ENCODE results near the gene UBXN4.
"Not testable (repeated sequence)": the region's sequence is repeated elsewhere in the genome, so short reads cannot be mapped to it uniquely, and the experiment has no call there.

Gene UBXN4

DNA sequence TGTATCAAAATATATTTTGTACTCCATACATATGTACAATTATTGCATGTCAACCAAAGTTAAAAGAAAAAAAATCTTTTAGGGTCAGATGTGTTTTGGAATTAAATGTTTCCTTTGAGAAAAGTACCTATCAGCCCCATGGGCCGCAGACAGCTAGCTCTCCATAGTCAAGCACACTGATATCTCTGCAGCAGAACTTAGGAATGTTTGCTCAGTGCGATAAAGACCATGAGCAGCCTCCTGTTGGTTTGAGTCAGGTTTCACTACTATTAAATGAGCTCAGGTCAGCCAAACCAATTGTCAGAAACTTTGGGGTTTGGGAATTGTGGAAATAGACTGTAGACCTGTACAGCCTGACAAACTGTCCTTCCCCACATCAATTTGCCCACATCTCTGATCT, 61.6 kb downstream of the UBXN4 start:
- DNase-seq (ENCODE audit: low read depth, low spot score), result no peak

DNA sequence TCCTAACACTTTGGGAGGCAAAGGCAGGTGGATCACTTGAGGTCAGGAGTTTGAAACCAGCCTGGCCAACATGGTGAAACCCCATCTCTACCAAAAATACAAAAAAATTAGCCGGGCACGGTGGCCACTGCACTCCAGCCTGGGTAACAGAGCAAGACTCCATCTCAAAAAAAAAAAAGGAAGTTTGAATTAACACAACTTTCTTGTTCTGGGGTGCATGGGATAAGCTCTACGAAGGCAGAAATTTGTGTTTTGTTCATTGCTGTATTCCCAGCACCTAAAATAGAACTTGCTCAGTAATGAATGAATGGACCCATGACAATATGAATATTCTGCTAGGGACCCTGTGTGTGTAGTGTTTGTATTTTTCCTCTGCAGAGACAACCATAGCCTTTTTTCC, 66.2 kb downstream of the UBXN4 start:
- not testable (repeated sequence) for DNase-seq (ENCODE audit: low read depth, low spot score)

DNA sequence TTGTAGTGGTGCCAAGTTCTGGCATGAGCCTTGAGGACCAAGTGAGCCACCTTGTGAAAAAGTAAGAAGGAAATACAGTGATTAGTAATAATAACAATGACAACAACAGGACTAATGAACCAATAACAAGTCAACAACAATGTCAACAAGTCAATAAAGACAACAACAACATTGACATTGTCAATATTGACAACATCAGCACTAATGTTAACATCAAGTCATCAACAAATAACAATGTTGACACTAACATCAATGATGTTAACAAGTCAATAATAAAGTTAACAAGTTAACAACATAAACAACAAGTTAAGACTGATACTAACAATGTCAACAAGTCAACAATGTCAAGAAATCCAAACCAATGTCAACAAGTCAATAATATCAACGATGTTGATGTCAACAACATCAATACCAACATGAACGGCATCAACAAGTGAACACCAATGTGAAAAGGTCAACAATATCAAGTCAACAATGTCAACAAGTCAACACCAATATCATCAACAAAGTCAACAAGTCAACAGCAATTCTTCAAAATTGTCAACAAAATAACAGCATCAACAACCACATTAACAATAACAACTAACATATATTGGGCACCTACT, 71.4 kb downstream of the UBXN4 start:
- no peak for DNase-seq (ENCODE audit: low read depth, low spot score)

DNA sequence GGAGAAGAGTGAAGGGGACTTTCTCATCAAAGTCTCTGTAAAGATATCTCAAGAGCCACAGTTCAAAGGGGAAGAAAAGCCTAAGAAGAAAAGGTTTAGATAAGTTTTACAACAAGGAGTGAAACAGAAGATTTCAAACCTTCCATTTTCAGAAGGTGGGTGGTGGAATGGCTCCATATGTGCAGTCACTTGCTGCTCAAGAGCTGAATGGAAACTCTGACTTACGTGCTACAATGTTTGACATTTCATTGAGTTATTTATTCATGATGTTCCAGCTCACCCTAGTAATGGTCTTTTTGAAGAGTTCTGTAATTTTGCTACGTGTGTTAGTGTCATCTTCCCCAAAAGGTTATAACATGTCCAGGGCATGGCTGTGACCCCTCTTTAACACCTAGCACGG, 73.6 kb downstream of the UBXN4 start:
- DNase-seq (ENCODE audit: low read depth, low spot score), result no peak

DNA sequence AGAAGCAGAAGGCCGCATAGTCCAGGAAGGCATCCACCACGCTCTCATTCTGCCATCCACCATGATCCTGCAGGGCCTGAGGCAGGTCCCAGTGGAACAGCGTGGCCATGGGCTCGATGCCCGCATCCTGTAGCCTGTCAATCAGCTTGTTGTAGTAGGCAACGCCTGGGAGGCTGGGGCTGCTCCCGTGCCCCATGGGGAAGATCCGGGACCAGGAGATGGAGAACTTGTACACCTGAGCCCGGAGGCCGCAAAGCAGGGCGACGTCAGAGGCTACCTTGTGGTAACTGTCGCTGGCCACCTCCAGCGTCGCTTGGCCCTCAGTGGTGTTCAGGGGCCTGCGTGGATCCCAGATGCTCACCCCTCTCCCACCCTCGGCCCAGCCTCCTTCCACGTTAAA, 75.8 kb downstream of the UBXN4 start:
- DNase-seq (ENCODE audit: low read depth, low spot score), result no peak

DNA sequence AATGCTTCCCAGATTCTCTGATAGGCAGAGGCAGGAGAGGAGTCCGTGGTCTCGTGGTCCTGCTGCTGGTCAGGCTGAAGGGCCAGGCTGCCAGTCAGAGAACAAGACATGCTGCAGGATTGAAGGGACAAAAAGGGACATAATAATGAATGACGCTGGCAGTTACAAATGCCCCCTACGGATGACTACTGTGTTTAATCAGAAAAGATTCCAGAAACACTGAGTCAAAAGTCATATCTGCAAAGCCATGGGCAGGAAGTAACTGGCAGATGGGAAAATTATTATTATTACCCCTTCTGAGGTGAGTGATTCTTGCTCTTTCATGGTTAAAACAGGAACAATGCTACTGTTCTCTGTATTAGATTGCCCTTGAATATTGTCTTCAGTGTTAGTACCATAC, 76.3 kb downstream of the UBXN4 start:
- DNase-seq (ENCODE audit: low read depth, low spot score), result no peak

DNA sequence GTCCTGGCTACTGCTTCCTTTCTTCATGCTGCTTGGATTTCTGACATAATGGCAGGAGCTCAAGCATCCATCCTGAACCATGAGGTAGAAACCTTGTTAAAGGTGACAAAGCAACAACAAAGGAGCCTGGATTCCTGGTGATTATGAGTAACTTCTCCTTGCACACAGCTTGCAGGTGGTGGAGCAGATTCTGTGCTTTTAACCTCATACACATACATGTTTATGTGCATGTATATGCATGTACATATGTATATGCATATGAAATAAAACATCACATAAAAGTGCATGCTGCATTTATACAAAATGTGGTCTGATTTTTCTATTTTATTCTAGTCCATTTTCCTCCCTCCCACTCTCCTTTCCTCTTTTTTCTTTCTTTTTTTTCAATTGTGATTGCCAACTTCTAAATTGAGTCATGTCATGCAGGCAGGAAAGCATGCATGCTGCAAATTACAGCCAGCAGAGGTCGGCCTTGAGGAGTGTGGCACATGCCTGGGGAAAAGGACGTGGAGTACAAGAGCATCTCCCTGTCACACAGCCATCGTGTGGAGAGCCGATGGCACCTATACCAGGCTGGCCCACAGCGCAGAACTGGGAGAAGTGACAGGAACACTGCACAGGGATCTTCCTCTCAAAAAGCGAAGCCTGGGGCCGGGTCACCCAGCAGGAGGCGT, 77.4 kb downstream of the UBXN4 start:
- DNase-seq (ENCODE audit: low read depth, low spot score), result no peak

DNA sequence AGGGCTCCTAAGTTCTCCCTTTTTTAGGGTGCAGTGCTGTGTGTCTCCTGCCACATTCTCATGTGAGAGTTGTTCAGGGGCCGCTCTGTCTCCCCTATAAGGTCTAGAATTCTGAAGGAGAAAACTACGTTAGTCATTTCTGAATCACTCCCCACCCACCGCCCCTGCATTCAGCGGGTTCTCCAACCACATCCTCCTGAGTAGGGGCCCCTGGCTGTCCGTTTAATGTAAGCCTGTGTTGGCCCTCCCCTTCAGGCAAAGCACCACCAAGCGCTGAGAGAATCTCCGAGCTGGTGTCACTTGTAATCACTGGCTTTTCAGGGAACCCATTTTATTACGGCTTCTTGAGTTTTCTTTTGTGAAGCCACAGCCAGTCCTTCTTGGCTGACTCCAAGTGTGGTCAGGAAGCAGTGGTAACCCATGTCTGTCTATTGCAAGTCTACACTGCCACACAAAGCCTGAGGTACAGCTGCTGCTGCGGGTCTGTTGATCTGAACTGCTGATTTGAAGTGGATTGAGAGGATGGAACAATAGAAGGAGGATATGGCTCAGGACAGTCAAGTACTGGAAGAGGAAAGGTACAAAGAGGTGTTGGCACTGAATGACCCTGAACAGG, 78.5 kb downstream of the UBXN4 start:
- peak; percentile 77 for DNase-seq (ENCODE audit: low read depth, low spot score)

DNA sequence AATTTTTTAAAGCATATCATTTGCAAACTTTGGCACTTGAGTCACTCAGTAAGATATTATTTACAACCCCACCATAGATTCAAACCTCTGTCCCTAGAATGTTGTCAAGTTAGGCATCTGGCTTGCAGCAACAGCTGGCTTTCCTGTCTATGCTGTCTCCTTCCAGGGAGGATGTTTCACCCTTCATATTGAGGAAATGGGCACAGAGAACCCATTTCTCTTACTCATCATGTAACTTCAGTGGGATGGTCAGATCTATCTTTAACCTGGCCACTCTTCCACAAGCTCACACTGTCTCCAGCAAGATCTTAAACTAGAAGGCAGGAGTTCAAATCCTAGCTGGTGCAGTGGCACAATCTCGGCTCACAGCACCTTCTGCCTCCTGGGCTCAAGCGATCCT, 79.5 kb downstream of the UBXN4 start:
- DNase-seq (ENCODE audit: low read depth, low spot score), result no peak

DNA sequence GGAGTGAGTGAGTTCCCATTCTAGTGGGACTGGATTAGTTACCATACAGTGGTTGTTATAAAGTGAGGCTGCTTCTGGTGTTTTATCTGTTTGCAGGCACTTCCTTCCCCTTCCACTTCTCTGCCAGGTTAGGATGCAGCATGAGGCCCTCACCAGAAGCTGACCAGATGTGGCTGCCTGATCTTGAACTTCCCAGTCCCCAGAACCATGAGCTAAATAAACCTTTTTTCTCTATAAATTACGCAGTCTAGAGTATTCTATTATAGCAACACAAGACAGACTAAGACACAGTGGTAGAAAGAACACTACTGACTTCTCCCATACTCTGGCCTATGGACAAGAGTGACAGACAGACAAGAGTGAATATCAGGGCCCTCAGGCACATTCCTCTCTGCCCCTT, 81.2 kb downstream of the UBXN4 start:
- DNase-seq (ENCODE audit: low read depth, low spot score), result no peak

DNA sequence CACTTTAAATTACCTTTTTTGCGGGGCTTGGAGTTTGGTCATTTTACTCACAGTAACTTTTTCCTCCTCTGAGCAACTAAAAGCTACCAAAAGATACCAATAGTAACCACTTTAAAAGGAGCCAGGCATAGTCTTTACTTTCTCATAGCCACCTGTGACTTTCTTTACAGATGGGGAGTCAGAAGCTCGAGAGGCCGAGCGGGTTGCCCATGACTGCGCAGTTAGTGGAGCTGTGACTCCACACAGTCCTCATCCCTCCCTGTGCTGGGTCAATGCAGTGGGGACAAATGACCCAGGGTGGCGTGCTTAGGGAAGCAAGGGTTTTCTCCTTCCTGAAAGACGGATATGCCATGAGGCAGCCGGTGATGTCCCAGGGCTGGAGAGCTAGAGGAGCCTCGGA, 83.5 kb downstream of the UBXN4 start:
- no peak for DNase-seq (ENCODE audit: low read depth, low spot score)

DNA sequence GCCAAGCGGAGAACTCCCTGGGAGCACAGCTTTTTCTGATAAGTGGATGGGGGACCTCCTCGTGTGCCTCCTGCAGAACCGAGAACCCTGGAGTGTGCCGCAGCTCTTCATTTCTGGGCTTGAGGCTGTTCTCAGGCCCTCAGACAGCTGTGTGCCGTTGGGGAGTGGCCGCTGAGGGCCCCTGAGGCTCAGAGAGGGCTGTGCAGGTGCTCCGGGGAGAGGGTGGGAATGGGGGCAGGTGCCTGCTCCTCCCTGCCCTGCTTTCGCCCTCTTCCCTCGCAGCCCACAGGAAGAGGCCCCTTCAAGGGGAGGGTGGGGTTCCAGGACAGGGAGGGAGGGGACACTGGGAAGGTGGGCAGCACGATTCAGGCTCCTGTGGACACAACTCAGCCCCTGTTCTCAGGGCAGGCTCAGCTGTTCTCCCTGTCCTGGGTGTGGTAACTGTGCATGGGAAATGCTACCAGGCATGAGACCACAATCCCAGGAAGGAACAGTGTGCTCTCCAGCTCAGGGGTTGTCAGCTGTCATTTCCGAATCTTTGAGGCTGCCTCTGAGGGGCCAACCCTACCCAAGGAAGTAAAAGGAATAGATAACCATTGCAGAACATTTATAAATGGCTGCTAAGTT, 84.0 kb downstream of the UBXN4 start:
- DNase-seq (ENCODE audit: low read depth, low spot score), result no peak

DNA sequence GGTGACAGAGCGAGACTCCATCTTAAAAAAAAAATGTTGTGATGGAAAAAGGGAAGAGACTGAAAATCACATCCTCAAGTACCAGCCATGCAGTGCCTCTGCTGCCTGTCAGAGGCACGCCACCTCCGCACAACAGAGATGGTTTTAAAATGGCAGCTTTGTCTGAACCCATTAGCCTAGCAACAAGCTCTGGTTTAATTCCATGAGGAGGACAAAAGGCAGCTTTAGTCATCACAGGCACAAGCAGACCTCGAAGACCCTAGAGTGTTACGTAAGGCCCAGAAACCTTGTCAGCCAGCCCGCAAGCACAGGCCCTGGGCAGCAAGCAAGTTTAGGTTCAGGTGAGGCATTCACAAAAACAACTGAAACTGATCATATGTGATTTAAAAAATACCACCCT, 84.9 kb downstream of the UBXN4 start:
- no peak for DNase-seq (ENCODE audit: low read depth, low spot score)

DNA sequence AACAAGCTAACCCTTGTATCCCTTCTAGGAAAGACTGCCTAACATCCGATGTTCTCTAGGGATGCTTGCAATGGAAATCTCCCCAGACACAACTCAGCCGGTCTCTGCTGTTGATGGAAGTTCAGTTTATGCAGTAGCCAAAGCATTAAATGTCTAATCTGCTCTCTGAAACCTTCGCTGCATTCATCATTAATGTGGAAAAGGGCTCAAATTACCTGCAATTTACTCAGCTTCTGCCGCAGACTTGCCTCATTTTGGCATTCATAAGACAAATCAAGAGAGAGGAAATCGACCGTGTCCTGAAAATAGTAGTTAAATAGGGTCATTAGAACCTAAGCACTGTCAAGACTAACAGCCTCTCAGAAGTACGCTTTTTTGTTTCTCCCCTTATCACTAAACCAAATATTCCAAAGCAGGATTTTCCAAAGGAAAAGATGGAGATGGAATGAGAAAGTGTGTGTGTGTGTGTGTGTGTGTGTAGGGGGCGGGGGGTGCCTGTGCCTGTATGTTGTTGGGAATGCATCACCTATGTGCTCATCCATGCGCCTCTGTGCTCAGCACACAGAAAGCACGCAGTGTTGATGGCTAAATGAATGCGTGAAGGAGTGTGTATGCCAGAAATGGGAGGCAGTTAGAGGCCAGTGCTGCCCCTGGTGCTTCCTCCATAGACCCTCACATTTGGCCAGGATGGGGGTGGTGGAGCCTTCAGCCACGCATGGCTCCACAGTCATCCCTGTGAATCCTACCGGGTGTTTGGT, 87.9 kb downstream of the UBXN4 start:
- no peak for DNase-seq (ENCODE audit: low read depth, low spot score)

DNA sequence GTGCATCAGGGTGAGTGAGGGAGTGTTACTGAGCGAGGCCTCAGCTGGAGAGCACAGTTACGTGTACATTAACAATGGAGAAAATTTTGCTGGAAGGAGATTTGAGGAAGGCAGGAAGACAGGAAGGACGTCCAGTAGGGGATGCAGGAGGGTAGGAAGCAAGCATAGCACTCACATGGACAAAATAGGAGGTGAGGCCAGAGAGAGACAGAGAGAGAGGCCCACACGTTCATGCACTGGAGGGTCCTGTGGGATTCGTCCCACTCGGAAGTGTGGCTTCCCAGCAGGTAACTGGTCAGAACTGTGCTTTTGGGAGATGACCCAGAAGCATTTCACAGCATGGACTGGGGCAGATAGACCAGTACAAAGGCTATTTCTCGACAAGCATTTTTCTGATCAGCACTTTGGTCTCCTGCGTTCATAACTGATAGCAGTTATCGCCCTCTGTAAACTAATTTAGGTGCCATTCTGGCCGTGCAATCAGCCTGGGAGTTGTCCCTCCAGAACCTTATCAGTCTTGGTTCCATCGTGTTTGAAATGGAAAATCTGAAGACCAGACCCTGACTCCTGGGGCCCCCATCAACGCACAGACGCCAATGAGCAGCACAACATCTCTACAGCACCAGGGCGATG, 89.6 kb downstream of the UBXN4 start:
- no peak for DNase-seq (ENCODE audit: low read depth, low spot score)

DNA sequence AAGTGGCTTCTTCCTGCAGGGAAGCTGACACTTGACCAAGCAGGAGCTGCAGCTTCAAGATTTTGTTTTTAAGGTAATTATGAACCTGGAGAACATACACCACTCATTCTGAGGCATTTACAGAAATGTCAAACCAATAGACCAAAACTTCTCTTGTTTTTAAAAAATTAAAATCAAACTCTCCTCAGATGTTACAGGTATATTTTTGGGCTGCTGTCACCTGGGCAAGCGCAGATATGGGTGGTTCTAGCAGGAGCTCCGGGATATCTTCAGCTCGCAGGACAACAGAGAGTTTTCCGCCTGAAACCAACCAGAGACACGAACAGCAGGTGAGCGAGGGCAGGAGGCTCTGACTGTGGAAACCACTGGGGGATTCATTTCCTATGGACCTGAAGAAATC, 91.2 kb downstream of the UBXN4 start:
- DNase-seq (ENCODE audit: low read depth, low spot score), result no peak
